Activated T-helper 1 cell treated with anti-CD3 and anti-CD28 coated beads, Interleukin-12 subunit alpha, Interleukin-12 subunit beta, Interleukin-2, Interleukin-4 antibody, amounts not matched to agents 30 ng/mL and 10 ng/mL and 1 ng/mL, durations not matched to agents 14 hours and 24 hours and 36 hours (primary cell): Measurements from ENCODE around the gene GLB1L2. TPM values are rescaled to one million over a fixed set of nuclear protein-coding genes. Genes with fewer than 3 reads are reported as not detected.

Source experiments
- DNase-seq: peaks from one replicate; pipeline ENCODE4 v3.0.0; 2021; ENCODE audit warnings: low spot score
- H3K27ac Mint-ChIP-seq: one replicate; pipeline ENCODE4 v1.8.0; 2021; ENCODE audit warnings: mild to moderate bottlenecking, mixed read lengths
- H3K27me3 Mint-ChIP-seq: one replicate; pipeline ENCODE4 v1.8.0; 2022; ENCODE audit warnings: mild to moderate bottlenecking, moderate library complexity, mixed read lengths; ENCODE audit not compliant: insufficient read depth
- H3K36me3 Mint-ChIP-seq: one replicate; pipeline ENCODE4 v1.8.0; 2021; ENCODE audit warnings: low read depth, mixed read lengths
- H3K4me1 Mint-ChIP-seq: one replicate; pipeline ENCODE4 v1.8.0; 2021; ENCODE audit warnings: low read depth, mixed read lengths
- H3K4me3 Mint-ChIP-seq: one replicate; pipeline ENCODE4 v1.8.0; 2021; ENCODE audit warnings: mild to moderate bottlenecking, moderate library complexity, mixed read lengths
- H3K9me3 Mint-ChIP-seq: one replicate; pipeline ENCODE4 v1.8.0; 2021; ENCODE audit warnings: mixed read lengths
- intact Hi-C: fragments of 100-400 bp; cut with micrococcal nuclease; formaldehyde crosslinking; loops from one replicate; pipeline ENCODE4 v1.15.1; 2024
- total RNA-seq: library from RNA; stranded (reverse); gene quantifications from 2 replicates; pipeline ENCODE4 v1.2.3, GENCODE V29; 2022

GLB1L2 gene
- total RNA-seq, 1 donor from 2014 or later: 11.5 TPM

- DNase-seq: no peak
- no peak overlapping the region for H3K27ac Mint-ChIP-seq
- peaks cover 3% of the 10 kb centered on the region for H3K27me3 Mint-ChIP-seq
- intact Hi-C loops: no loop called here
- H3K36me3 Mint-ChIP-seq: no peaks in the 10 kb centered on the region
- H3K4me1 Mint-ChIP-seq: no peaks in the 10 kb centered on the region
- H3K4me3 Mint-ChIP-seq: no peak overlapping the region
- H3K9me3 Mint-ChIP-seq: no peaks in the 10 kb centered on the region
Measured at GRCh38 chr11:134379241-134379640, 47.5 kb downstream of the GLB1L2 start.

GRCh38 chr11:134380229-134380628 lies 48.4 kb downstream of the GLB1L2 start:
- Mint-ChIP-seq H3K4me3 (no peak overlapping the region), H3K4me1 (no peaks in the 10 kb centered on the region), H3K36me3 (no peaks in the 10 kb centered on the region), H3K27ac (no peak overlapping the region), H3K9me3 (no peaks in the 10 kb centered on the region), H3K27me3 (peaks cover 5% of the 10 kb centered on the region)
- intact Hi-C loops: no loop called here
- no peak for DNase-seq

GRCh38 chr11:134380785-134381184 lies 49.0 kb downstream of the GLB1L2 start:
- no peaks in the 10 kb centered on the region for H3K36me3 Mint-ChIP-seq
- H3K4me3 Mint-ChIP-seq: no peak overlapping the region
- intact Hi-C loops: no loop called here
- H3K27ac Mint-ChIP-seq: no peak overlapping the region
- H3K27me3 Mint-ChIP-seq: peaks cover 6% of the 10 kb centered on the region
- H3K9me3 Mint-ChIP-seq: no peaks in the 10 kb centered on the region
- DNase-seq: no peak
- no peaks in the 10 kb centered on the region for H3K4me1 Mint-ChIP-seq

DNA sequence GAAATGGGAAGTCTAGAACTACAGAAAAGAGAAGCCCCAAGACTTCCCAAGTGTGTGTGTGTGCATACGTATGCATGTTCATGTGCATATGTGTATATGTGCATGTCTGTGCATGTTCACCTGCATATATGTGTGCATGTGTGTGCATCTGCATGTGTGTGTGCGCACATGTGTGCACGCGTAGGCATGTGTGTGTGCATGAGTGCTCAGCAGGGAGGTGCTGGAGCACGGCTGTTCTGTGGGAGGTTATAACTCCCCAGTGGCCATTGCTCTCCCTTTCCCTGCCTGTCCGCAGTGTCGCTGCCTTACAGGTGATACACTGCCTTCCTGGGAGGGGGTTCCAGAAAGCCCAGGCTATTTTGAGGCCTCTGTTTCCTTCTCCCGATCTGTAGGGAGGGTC lies 50.5 kb downstream of the GLB1L2 start:
- H3K27me3 Mint-ChIP-seq: peaks cover 10% of the 10 kb centered on the region
- H3K36me3 Mint-ChIP-seq: no peaks in the 10 kb centered on the region
- peaks cover 13% of the 10 kb centered on the region for H3K4me1 Mint-ChIP-seq
- H3K27ac Mint-ChIP-seq: no peak overlapping the region
- no peaks in the 10 kb centered on the region for H3K9me3 Mint-ChIP-seq
- no peak for DNase-seq
- H3K4me3 Mint-ChIP-seq: no peak overlapping the region
- intact Hi-C loops: no loop called here

GRCh38 chr11:134382830-134383229 lies 51.0 kb downstream of the GLB1L2 start:
- DNase-seq: no peak
- Mint-ChIP-seq H3K36me3 (no peaks in the 10 kb centered on the region), H3K27ac (no peak overlapping the region), H3K4me3 (no peak overlapping the region), H3K9me3 (no peaks in the 10 kb centered on the region), H3K27me3 (peaks cover 10% of the 10 kb centered on the region), H3K4me1 (peaks cover 16% of the 10 kb centered on the region)
- intact Hi-C loops: no loop called here

GRCh38 chr11:134383576-134384221 lies 51.9 kb downstream of the GLB1L2 start:
- Mint-ChIP-seq H3K9me3 (no peaks in the 10 kb centered on the region), H3K4me1 (peaks cover 16% of the 10 kb centered on the region)

GRCh38 chr11:134384406-134384805 lies 52.6 kb downstream of the GLB1L2 start:
- DNase-seq: no peak
- no peaks in the 10 kb centered on the region for H3K36me3 Mint-ChIP-seq
- H3K9me3 Mint-ChIP-seq: no peaks in the 10 kb centered on the region
- H3K4me3 Mint-ChIP-seq: no peak overlapping the region
- peaks cover 15% of the 10 kb centered on the region for H3K27me3 Mint-ChIP-seq
- peaks cover 16% of the 10 kb centered on the region for H3K4me1 Mint-ChIP-seq
- intact Hi-C loops: no loop called here
- no peak overlapping the region for H3K27ac Mint-ChIP-seq

More at GRCh38 chr11:134383576-134384221, 51.9 kb downstream of the GLB1L2 start:
- Mint-ChIP-seq H3K4me3 (no peak overlapping the region), H3K36me3 (no peaks in the 10 kb centered on the region), H3K27ac (no peak overlapping the region), H3K27me3 (peaks cover 15% of the 10 kb centered on the region)
- intact Hi-C loops: no loop called here
- DNase-seq: no peak

DNA sequence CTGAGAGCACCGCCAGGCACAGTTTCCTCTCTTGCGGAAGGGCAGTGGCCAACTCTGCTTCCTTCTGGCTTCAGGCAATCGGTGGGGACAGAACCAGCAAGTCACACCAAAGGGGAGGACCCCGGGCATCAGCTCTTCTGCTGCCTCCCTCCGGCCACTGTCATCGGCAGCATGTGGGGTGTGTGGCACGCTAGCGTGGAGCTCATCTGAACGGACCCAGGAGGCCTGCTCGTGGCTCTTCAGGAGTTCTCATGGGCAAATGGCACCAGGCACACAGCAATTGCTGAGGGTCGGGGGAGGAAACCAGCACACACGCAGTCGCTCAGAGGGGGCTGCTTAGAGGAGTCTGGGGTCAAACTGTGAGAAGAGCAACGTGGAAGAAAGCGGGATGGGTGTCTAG lies 53.4 kb downstream of the GLB1L2 start:
- no peaks in the 10 kb centered on the region for H3K36me3 Mint-ChIP-seq
- H3K4me1 Mint-ChIP-seq: peaks cover 16% of the 10 kb centered on the region
- H3K27me3 Mint-ChIP-seq: peaks cover 13% of the 10 kb centered on the region
- intact Hi-C loops: no loop called here
- H3K9me3 Mint-ChIP-seq: no peaks in the 10 kb centered on the region
- H3K4me3 Mint-ChIP-seq: no peak overlapping the region
- DNase-seq: no peak
- H3K27ac Mint-ChIP-seq: no peak overlapping the region

DNA sequence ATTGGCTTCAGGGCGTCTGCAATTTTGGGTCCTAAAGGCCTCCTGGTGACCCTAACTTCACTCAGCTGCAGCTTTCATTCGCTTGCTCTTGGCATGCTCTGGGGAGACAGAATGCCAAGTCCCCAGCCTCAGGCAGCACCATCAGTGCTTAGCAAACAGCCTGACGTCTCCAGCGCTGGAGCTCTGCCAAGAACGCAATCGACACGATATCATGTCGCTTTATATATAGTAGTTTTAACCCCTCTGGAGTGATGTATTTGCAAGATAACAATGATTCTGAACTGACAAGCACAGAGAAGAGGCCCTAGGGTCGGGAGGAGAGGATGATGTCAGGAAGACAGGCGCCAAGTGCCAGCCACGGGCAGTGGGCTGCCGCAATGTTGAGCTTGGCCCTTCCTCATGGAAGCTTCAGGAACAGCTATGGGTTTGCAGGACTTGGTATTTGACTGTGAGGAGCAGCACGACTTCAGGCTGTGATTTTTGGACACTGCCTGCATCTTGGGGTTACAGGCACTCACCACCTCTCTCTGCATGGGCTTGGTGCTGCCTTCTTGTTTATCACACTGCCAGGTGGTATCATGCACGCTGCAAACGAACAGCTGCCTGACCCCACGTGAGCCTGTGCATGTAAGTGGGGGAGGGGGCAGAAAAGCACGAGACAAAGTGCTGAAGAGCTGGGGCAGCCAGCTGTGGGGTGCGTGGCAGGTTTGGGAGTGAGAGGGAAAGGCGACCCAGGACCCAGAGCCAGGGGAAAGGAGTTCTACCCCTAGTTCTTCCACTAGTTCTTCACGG lies 54.2 kb downstream of the GLB1L2 start:
- intact Hi-C loops: no loop called here
- H3K4me1 Mint-ChIP-seq: peaks cover 16% of the 10 kb centered on the region
- H3K27ac Mint-ChIP-seq: no peak overlapping the region
- no peak for DNase-seq
- H3K36me3 Mint-ChIP-seq: no peaks in the 10 kb centered on the region
- no peak overlapping the region for H3K4me3 Mint-ChIP-seq
- H3K9me3 Mint-ChIP-seq: no peaks in the 10 kb centered on the region
- peaks cover 15% of the 10 kb centered on the region for H3K27me3 Mint-ChIP-seq

DNA sequence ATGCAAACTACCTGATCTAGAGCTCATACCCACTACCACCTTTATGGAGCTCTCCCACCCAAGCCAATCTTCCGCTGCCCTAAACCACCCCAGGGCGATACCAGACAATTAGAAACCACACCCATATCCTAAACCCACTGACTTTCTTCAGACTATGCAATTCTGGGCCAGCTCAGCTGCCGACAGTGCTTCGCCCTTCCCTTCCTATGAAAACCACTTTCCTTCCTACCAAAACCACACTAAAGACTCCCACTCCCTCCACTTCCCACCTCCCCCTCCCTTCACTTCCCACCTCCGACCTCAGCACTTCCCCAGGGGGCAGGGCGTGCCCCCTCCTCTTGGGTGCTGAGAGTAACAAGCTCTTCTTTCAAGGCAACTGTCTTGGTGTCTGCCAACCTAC lies 55.2 kb downstream of the GLB1L2 start:
- Mint-ChIP-seq H3K27me3 (peaks cover 16% of the 10 kb centered on the region), H3K36me3 (no peaks in the 10 kb centered on the region), H3K4me3 (peak overlapping the region; percentile 27), H3K27ac (no peak overlapping the region), H3K4me1 (peaks cover 16% of the 10 kb centered on the region), H3K9me3 (no peaks in the 10 kb centered on the region)
- intact Hi-C loops: no loop called here
- DNase-seq: no peak

DNA sequence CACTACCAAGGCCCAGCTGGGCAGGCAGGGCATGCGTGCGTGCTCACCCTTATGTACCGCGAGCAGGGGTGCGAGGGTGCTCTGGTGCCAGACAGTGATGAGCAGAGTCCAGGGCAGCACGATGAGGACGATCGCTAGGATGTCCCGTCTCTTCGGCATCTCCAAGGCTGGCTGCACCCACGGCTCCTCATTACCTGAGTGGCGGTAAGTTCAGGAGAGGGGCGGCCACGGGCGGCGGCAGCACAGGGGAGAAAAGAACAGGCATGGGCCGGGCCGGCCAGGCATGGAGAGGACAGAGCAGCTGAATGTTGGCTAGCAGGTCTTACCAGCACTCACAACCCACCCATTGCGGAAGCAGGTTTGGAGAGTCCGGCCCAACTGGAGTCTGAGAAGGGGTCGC lies 55.7 kb downstream of the GLB1L2 start:
- Mint-ChIP-seq H3K4me1 (peaks cover 16% of the 10 kb centered on the region), H3K27me3 (peaks cover 17% of the 10 kb centered on the region), H3K36me3 (no peaks in the 10 kb centered on the region), H3K9me3 (no peaks in the 10 kb centered on the region), H3K4me3 (peak overlapping the region; percentile 27), H3K27ac (no peak overlapping the region)
- DNase-seq: no peak
- intact Hi-C loops: no loop called here

DNA sequence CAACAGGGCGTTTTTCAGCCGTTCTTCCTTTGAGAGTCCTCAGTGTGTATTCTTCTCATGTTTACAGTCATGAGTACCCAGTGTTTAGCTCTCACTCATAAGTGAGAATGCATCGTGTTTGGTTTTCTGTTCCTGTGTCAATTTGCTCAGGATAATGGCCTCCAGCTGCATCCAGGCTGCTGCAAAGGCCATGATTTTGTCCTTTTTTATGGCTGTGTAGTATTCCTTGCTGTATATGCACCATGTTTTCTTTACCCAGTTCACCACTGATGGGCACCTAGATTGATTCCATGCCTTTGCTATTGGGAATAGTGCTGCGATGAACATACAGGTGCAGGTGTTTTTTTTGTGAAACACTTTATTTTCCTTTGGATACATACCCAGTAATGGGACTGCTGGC lies 56.8 kb downstream of the GLB1L2 start:
- peaks cover 16% of the 10 kb centered on the region for H3K4me1 Mint-ChIP-seq
- peaks cover 22% of the 10 kb centered on the region for H3K27me3 Mint-ChIP-seq
- no peak overlapping the region for H3K4me3 Mint-ChIP-seq
- no peaks in the 10 kb centered on the region for H3K9me3 Mint-ChIP-seq
- DNase-seq: no peak
- H3K27ac Mint-ChIP-seq: no peak overlapping the region
- H3K36me3 Mint-ChIP-seq: no peaks in the 10 kb centered on the region
- intact Hi-C loops: no loop called here

- no peaks in the 10 kb centered on the region for H3K9me3 Mint-ChIP-seq
- peaks cover 16% of the 10 kb centered on the region for H3K4me1 Mint-ChIP-seq
- H3K27me3 Mint-ChIP-seq: peaks cover 22% of the 10 kb centered on the region
- H3K36me3 Mint-ChIP-seq: no peaks in the 10 kb centered on the region
- DNase-seq: no peak
- intact Hi-C loops: no loop called here
- H3K4me3 Mint-ChIP-seq: no peak overlapping the region
- no peak overlapping the region for H3K27ac Mint-ChIP-seq
Measured at GRCh38 chr11:134389464-134390180, 57.8 kb downstream of the GLB1L2 start.
